Esophagus muscularis mucosa (tissue), 4 donors: ENCODE measurements around the gene MYZAP. TPM values are rescaled to one million over a fixed set of nuclear protein-coding genes. Genes with fewer than 3 reads are reported as not detected.

Experiments
- DNase-seq: peaks from one replicate; pipeline ENCODE4 v3.0.0-alpha.2; 2017; ENCODE audit errors: extremely low spot score
- H3K27ac ChIP-seq, 4 donors: fragments of 200-600 bp; sonication (generic); replicated peaks in 1 of 4; 1 replicate in 3 of 4; 2 replicates in 1 of 4; pipeline ENCODE4 v1.5.1; 2016 to 2019; ENCODE audit warnings: mild to moderate bottlenecking in 1 of 4
- H3K27me3 ChIP-seq, 4 donors: fragments of 200-600 bp; sonication (generic); one replicate each; pipeline versions ENCODE4 v1.5.1 to v1.6.0; 2016 to 2019
- H3K36me3 ChIP-seq, 4 donors: fragments of 200-600 bp; sonication (generic); one replicate each; pipeline ENCODE4 v1.5.1; 2016 to 2019
- H3K4me1 ChIP-seq, 4 donors: fragments of 200-600 bp; sonication (generic); one replicate each; pipeline ENCODE4 v1.5.1; 2016 to 2019
- H3K4me3 ChIP-seq, 4 donors: fragments of 200-600 bp; sonication (generic); 1 replicate in 2 of 4; 2 replicates in 2 of 4; pipeline ENCODE4 v1.5.1; 2016 to 2019; ENCODE audit warnings: mild to moderate bottlenecking in 4 of 4, moderate library complexity in 1 of 4
- H3K9me3 ChIP-seq, 4 donors: fragments of 200-600 bp; sonication (generic); 1 replicate in 3 of 4; 2 replicates in 1 of 4; pipeline ENCODE4 v1.5.1; 2016 to 2019
- CTCF ChIP-seq, 3 experiments: fragments of 200-600 bp in 2 of 3; fragments of 450-650 bp in 1 of 3; sonication (generic) in 2 of 3; IDR thresholded peaks; one replicate each; pipeline ENCODE4 v1.5.1; 2017 to 2019; ENCODE audit warnings: antibody characterized with exemption in 3 of 3, mild to moderate bottlenecking in 2 of 3, moderate library complexity in 1 of 3
- EP300 ChIP-seq: sonication (generic); formaldehyde crosslinking; IDR thresholded peaks from one replicate; pipeline ENCODE4 v1.6.1; 2017; ENCODE audit warnings: antibody characterized with exemption
- POLR2A ChIP-seq: fragments of 450-650 bp; IDR thresholded peaks from one replicate; pipeline ENCODE4 v1.6.1; 2017; ENCODE audit warnings: antibody characterized with exemption, moderate library complexity, mild to moderate bottlenecking, low read depth
- POLR2AphosphoS5 ChIP-seq, 2 donors: sonication (generic); formaldehyde crosslinking; IDR thresholded peaks; one replicate each; pipeline ENCODE4 v1.6.1; 2017; ENCODE audit warnings: antibody characterized with exemption in 2 of 2
- WGBS: methylation state at CpG from one replicate; pipeline ENCODE4 v1.1.5; 2018; 5-methylcytosine and 5-hydroxymethylcytosine counted together
- intact Hi-C: fragments of 100-400 bp; cut with DNase I; formaldehyde crosslinking; loops from one replicate; pipeline ENCODE4 v1.15.1; 2023
- total RNA-seq, 4 donors: library from RNA; depleted of rRNA; stranded (reverse); fragments of >200 nt; gene quantifications; one replicate each; pipeline versions ENCODE4 v1.1.0 to v1.2.1, GENCODE V29; 2016

Gene MYZAP
- total RNA-seq, 4 donors from 2014 or later, result 192 to 274 (median 234) TPM

- no peak overlapping the region for H3K4me3 ChIP-seq
- no peaks in the 10 kb centered on the region for H3K9me3 ChIP-seq
- intact Hi-C loops, result no loop called here
- no peaks in the 10 kb centered on the region for H3K36me3 ChIP-seq
- WGBS, result 44% methylated on average over 3 of the region's 3 CpGs
- peaks cover 6 to 14% (median 8%) of the 10 kb centered on the region in 4 donors for H3K4me1 ChIP-seq
- TF ChIP-seq EP300 (no peak), POLR2AphosphoS5 (IDR thresholded peaks at IDR 0.05) (no peak), CTCF (IDR thresholded peaks at IDR 0.05) (no peak), POLR2A (no peak)
- no peak for DNase-seq
- no peak overlapping the region for H3K27ac ChIP-seq
- no peaks in the 10 kb centered on the region for H3K27me3 ChIP-seq
Measured at GRCh38 chr15:57570994-57571393, 20.7 kb upstream of the MYZAP start.

- H3K27me3 ChIP-seq, result no peaks in the 10 kb centered on the region
- no peak overlapping the region for H3K27ac ChIP-seq
- intact Hi-C loops, result no loop called here
- no peak for DNase-seq
- WGBS, result 85% methylated on average over 7 of the region's 7 CpGs
- H3K4me1 ChIP-seq, result peaks cover 5 to 12% (median 6%) of the 10 kb centered on the region in 4 donors
- TF ChIP-seq CTCF (IDR thresholded peaks at IDR 0.05) (no peak), EP300 (no peak), POLR2A (no peak)
- no peaks in the 10 kb centered on the region for H3K36me3 ChIP-seq
- no peaks in the 10 kb centered on the region for H3K9me3 ChIP-seq
- no peak overlapping the region for H3K4me3 ChIP-seq
Measured at GRCh38 chr15:57571725-57572124, 20.0 kb upstream of the MYZAP start.

- Histone ChIP-seq H3K27me3 (no peaks in the 10 kb centered on the region), H3K27ac (no peak overlapping the region), H3K36me3 (no peaks in the 10 kb centered on the region), H3K9me3 (no peaks in the 10 kb centered on the region), H3K4me1 (peaks cover 0 to 6% (median under 1%) of the 10 kb centered on the region in 4 donors), H3K4me3 (no peak overlapping the region)
- TF ChIP-seq EP300 (no peak), CTCF (IDR thresholded peaks at IDR 0.05) (no peak), POLR2A (no peak)
- no peak for DNase-seq
- intact Hi-C loops, result no loop called here
- WGBS, result 93% methylated on average over 3 of the region's 3 CpGs
Measured at GRCh38 chr15:57572468-57572867, 19.2 kb upstream of the MYZAP start.

GRCh38 chr15:57573151-57573550 is 18.6 kb upstream of the MYZAP start:
- Histone ChIP-seq H3K4me3 (no peak overlapping the region), H3K9me3 (no peaks in the 10 kb centered on the region), H3K4me1 (peaks cover 0 to 6% (median 0%) of the 10 kb centered on the region in 4 donors), H3K27ac (no peak overlapping the region), H3K27me3 (no peaks in the 10 kb centered on the region), H3K36me3 (no peaks in the 10 kb centered on the region)
- TF ChIP-seq POLR2AphosphoS5 (IDR thresholded peaks at IDR 0.05) (no peak), EP300 (no peak), CTCF (IDR thresholded peaks at IDR 0.05) (no peak), POLR2A (no peak)
- 87% methylated on average over 4 of the region's 4 CpGs for whole genome bisulfite sequencing
- no peak for DNase-seq
- intact Hi-C loops, result no loop called here

GRCh38 chr15:57575363-57575762 is 16.3 kb upstream of the MYZAP start:
- TF ChIP-seq CTCF (IDR thresholded peaks at IDR 0.05) (no peak), EP300 (no peak), POLR2AphosphoS5 (IDR thresholded peaks at IDR 0.05) (no peak), POLR2A (no peak)
- 67% methylated on average over 4 of the region's 5 CpGs for WGBS
- intact Hi-C loops, result no loop called here
- Histone ChIP-seq H3K27me3 (no peaks in the 10 kb centered on the region), H3K4me3 (no peak overlapping the region), H3K27ac (no peak overlapping the region), H3K36me3 (no peaks in the 10 kb centered on the region), H3K9me3 (no peaks in the 10 kb centered on the region), H3K4me1 (no peaks in the 10 kb centered on the region)
- no peak for DNase-seq
